Measurements from ENCODE around the gene FUOM. TPM values are rescaled to one million over a fixed set of nuclear protein-coding genes. Genes with fewer than 3 reads are reported as not detected.

The FUOM gene
- total and polyA plus RNA-seq, 9 of the 15 experiments (the other 6 are each of a cell fraction or from before 2014, with no cell fraction given): 1.8 to 96.1 (median 27.0) TPM

- TF ChIP-seq PRDM10 (IDR thresholded peaks at IDR 0.05; ENCODE audit: partially characterized antibody) (no peak), GABPA (tag; conservative IDR thresholded peaks at IDR 0.05; ENCODE audit: low read depth) (peak; percentile 99), CBX5 (IDR thresholded peaks at IDR 0.05; ENCODE audit: borderline replicate concordance, low read depth) (no peak), ZNF217 (CRISPR knock-in tag; IDR thresholded peaks at IDR 0.05) (no peak), CBX3 (IDR thresholded peaks at IDR 0.05; ENCODE audit: borderline replicate concordance in 1 of 2, low read length in 2 of 2) (no peak), CREBBP (IDR thresholded peaks at IDR 0.05; ENCODE audit: low read depth, low read length) (no peak), ZNF263 (CRISPR knock-in tag; IDR thresholded peaks at IDR 0.05; ENCODE audit: borderline replicate concordance) (no peak), HMG20B (CRISPR knock-in tag; IDR thresholded peaks at IDR 0.05) (no peak), SMARCA4 (IDR thresholded peaks at IDR 0.05) (0 out of 2 replicates have a peak, but pooled peaks have one; percentile 15), TRIM28 (IDR thresholded peaks at IDR 0.05) (no peak), ZNF134 (CRISPR knock-in tag; conservative IDR thresholded peaks at IDR 0.05) (no peak), ZNF133 (CRISPR knock-in tag; IDR thresholded peaks at IDR 0.05) (no peak), MED1 (CRISPR knock-in tag; IDR thresholded peaks at IDR 0.05; ENCODE audit: borderline replicate concordance) (no peak), ZBTB33 (CRISPR knock-in tag; IDR thresholded peaks at IDR 0.05) (no peak), CHCHD3 (CRISPR knock-in tag; IDR thresholded peaks at IDR 0.05) (no peak), ZNF668 (CRISPR knock-in tag; IDR thresholded peaks at IDR 0.05) (no peak), ZNF239 (CRISPR knock-in tag; IDR thresholded peaks at IDR 0.05) (no peak), E2F6 (IDR thresholded peaks at IDR 0.05; ENCODE audit: borderline replicate concordance in 1 of 2, extremely low read depth in 1 of 2, insufficient read depth in 1 of 2, insufficient read length in 1 of 2, low read depth in 1 of 2, low read length in 1 of 2, poor library complexity in 1 of 2, severe bottlenecking in 1 of 2) (peak; percentile 95 to 98), FOXA3 (CRISPR knock-in tag; conservative IDR thresholded peaks at IDR 0.05 in 1 of 2, IDR thresholded peaks at IDR 0.05 in 1 of 2) (no peak), CBX8 (IDR thresholded peaks at IDR 0.05; ENCODE audit: borderline replicate concordance, extremely low read depth, low read depth, low read length, poor library complexity, severe bottlenecking) (no peak), HDAC1 (IDR thresholded peaks at IDR 0.05) (peak in 1 of 2 experiments; percentile 87; a peak in 2 of 4 replicates), SMC3 (conservative IDR thresholded peaks at IDR 0.05; ENCODE audit: insufficient read depth, low read depth, low read length) (no peak), EP400 (IDR thresholded peaks at IDR 0.05) (peak; percentile 98)
Measured at GRCh38 chr10:133394064-133394663, 36.3 kb upstream of the FUOM start, which contains the start of gene MTG1 (continued).

Data from K562 (cell line).